ENCODE data around the gene ASB3.
A peak's percentile ranks its signal among the peaks of the same experiment; 100 is the strongest.
"Not testable (repeated sequence)": the region's sequence is repeated elsewhere in the genome, so short reads cannot be mapped to it uniquely, and the experiment has no call there.

Gene ASB3

GRCh38 chr2:53786705-53787613 lies at the start of gene ASB3, which contains the start of gene ERLEC1:
TSS of gene ASB3 (minus strand) at chr2:53786953. CDS start at chr2:53765572, 21,381 bp downstream.
TSS of gene ERLEC1 (plus strand) at chr2:53787044. CDS start at chr2:53787211, 167 bp downstream.
- H3K9ac ChIP-seq (ENCODE audit: low read depth in 1 of 2, low read length in 2 of 2), result peak within 1 kb of the TSS; percentile 83 to 95
- H3K36me3 ChIP-seq (ENCODE audit: control insufficient read depth in 2 of 2, insufficient read depth in 2 of 2, low read length in 2 of 2), result peaks cover 0 to 2% of the 10 kb centered on the region in 2 donors
- peaks cover 11 to 13% of the 10 kb centered on the region in 2 donors for H3K4me1 ChIP-seq (ENCODE audit: control insufficient read depth in 2 of 2, insufficient read depth in 2 of 2, low read length in 2 of 2)
- H3K4me3 ChIP-seq (ENCODE audit: low read length in 2 of 2), result peak within 1 kb of the TSS; percentile 89 to 100
- H3K9me3 ChIP-seq (ENCODE audit: control insufficient read depth in 2 of 2, low read length in 2 of 2), result no peaks in the 10 kb centered on the region
- no peaks in the 10 kb centered on the region for H3K27me3 ChIP-seq (ENCODE audit: control insufficient read depth in 2 of 2, insufficient read depth in 2 of 2, low read length in 2 of 2)
- H3K27ac ChIP-seq (ENCODE audit: low read depth in 2 of 2, low read length in 2 of 2), result peak within 1 kb of the TSS; percentile 77 to 84

GRCh38 chr2:53829980-53830290 lies 43.2 kb upstream of the ASB3 start:
- not testable (repeated sequence) for H3K9me3 ChIP-seq (ENCODE audit: control insufficient read depth in 2 of 2, low read length in 2 of 2); H3K27ac ChIP-seq (ENCODE audit: low read depth in 2 of 2, low read length in 2 of 2); H3K4me3 ChIP-seq (ENCODE audit: low read length in 2 of 2); H3K27me3 ChIP-seq (ENCODE audit: control insufficient read depth in 2 of 2, insufficient read depth in 2 of 2, low read length in 2 of 2); H3K9ac ChIP-seq (ENCODE audit: low read depth in 1 of 2, low read length in 2 of 2); H3K4me1 ChIP-seq (ENCODE audit: control insufficient read depth in 2 of 2, insufficient read depth in 2 of 2, low read length in 2 of 2); H3K36me3 ChIP-seq (ENCODE audit: control insufficient read depth in 2 of 2, insufficient read depth in 2 of 2, low read length in 2 of 2)

GRCh38 chr2:53829273-53829979 lies 42.7 kb upstream of the ASB3 start:
- Histone ChIP-seq H3K4me3 (ENCODE audit: low read length in 2 of 2) (no peak overlapping the region), H3K27me3 (ENCODE audit: control insufficient read depth in 2 of 2, insufficient read depth in 2 of 2, low read length in 2 of 2) (no peaks in the 10 kb centered on the region), H3K9ac (ENCODE audit: low read depth in 1 of 2, low read length in 2 of 2) (no peak overlapping the region), H3K27ac (ENCODE audit: low read depth in 2 of 2, low read length in 2 of 2) (no peak overlapping the region), H3K9me3 (ENCODE audit: control insufficient read depth in 2 of 2, low read length in 2 of 2) (no peaks in the 10 kb centered on the region), H3K36me3 (ENCODE audit: control insufficient read depth in 2 of 2, insufficient read depth in 2 of 2, low read length in 2 of 2) (no peaks in the 10 kb centered on the region), H3K4me1 (ENCODE audit: control insufficient read depth in 2 of 2, insufficient read depth in 2 of 2, low read length in 2 of 2) (no peaks in the 10 kb centered on the region)

GRCh38 chr2:53828331-53828730 lies 41.6 kb upstream of the ASB3 start:
- Histone ChIP-seq H3K9me3 (ENCODE audit: control insufficient read depth in 2 of 2, low read length in 2 of 2) (no peaks in the 10 kb centered on the region), H3K9ac (ENCODE audit: low read depth in 1 of 2, low read length in 2 of 2) (no peak overlapping the region), H3K27me3 (ENCODE audit: control insufficient read depth in 2 of 2, insufficient read depth in 2 of 2, low read length in 2 of 2) (no peaks in the 10 kb centered on the region), H3K4me1 (ENCODE audit: control insufficient read depth in 2 of 2, insufficient read depth in 2 of 2, low read length in 2 of 2) (no peaks in the 10 kb centered on the region), H3K4me3 (ENCODE audit: low read length in 2 of 2) (no peak overlapping the region), H3K36me3 (ENCODE audit: control insufficient read depth in 2 of 2, insufficient read depth in 2 of 2, low read length in 2 of 2) (no peaks in the 10 kb centered on the region), H3K27ac (ENCODE audit: low read depth in 2 of 2, low read length in 2 of 2) (no peak overlapping the region)

GRCh38 chr2:53827398-53828175 lies 40.8 kb upstream of the ASB3 start:
- H3K9ac ChIP-seq (ENCODE audit: low read depth in 1 of 2, low read length in 2 of 2), result no peak overlapping the region
- H3K4me3 ChIP-seq (ENCODE audit: low read length in 2 of 2), result no peak overlapping the region
- H3K27ac ChIP-seq (ENCODE audit: low read depth in 2 of 2, low read length in 2 of 2), result no peak overlapping the region
- H3K36me3 ChIP-seq (ENCODE audit: control insufficient read depth in 2 of 2, insufficient read depth in 2 of 2, low read length in 2 of 2), result no peaks in the 10 kb centered on the region
- H3K27me3 ChIP-seq (ENCODE audit: control insufficient read depth in 2 of 2, insufficient read depth in 2 of 2, low read length in 2 of 2), result no peaks in the 10 kb centered on the region
- H3K4me1 ChIP-seq (ENCODE audit: control insufficient read depth in 2 of 2, insufficient read depth in 2 of 2, low read length in 2 of 2), result no peaks in the 10 kb centered on the region
- no peaks in the 10 kb centered on the region for H3K9me3 ChIP-seq (ENCODE audit: control insufficient read depth in 2 of 2, low read length in 2 of 2)

GRCh38 chr2:53826587-53827397 lies 40.0 kb upstream of the ASB3 start:
- Histone ChIP-seq H3K4me1 (ENCODE audit: control insufficient read depth in 2 of 2, insufficient read depth in 2 of 2, low read length in 2 of 2) (no peaks in the 10 kb centered on the region), H3K4me3 (ENCODE audit: low read length in 2 of 2) (no peak overlapping the region), H3K27ac (ENCODE audit: low read depth in 2 of 2, low read length in 2 of 2) (no peak overlapping the region), H3K9ac (ENCODE audit: low read depth in 1 of 2, low read length in 2 of 2) (no peak overlapping the region), H3K36me3 (ENCODE audit: control insufficient read depth in 2 of 2, insufficient read depth in 2 of 2, low read length in 2 of 2) (no peaks in the 10 kb centered on the region), H3K27me3 (ENCODE audit: control insufficient read depth in 2 of 2, insufficient read depth in 2 of 2, low read length in 2 of 2) (no peaks in the 10 kb centered on the region), H3K9me3 (ENCODE audit: control insufficient read depth in 2 of 2, low read length in 2 of 2) (no peaks in the 10 kb centered on the region)

- no peak overlapping the region for H3K4me3 ChIP-seq (ENCODE audit: low read length in 2 of 2)
- no peak overlapping the region for H3K27ac ChIP-seq (ENCODE audit: low read depth in 2 of 2, low read length in 2 of 2)
- H3K9ac ChIP-seq (ENCODE audit: low read depth in 1 of 2, low read length in 2 of 2), result no peak overlapping the region
- H3K36me3 ChIP-seq (ENCODE audit: control insufficient read depth in 2 of 2, insufficient read depth in 2 of 2, low read length in 2 of 2), result no peaks in the 10 kb centered on the region
- no peaks in the 10 kb centered on the region for H3K9me3 ChIP-seq (ENCODE audit: control insufficient read depth in 2 of 2, low read length in 2 of 2)
- H3K4me1 ChIP-seq (ENCODE audit: control insufficient read depth in 2 of 2, insufficient read depth in 2 of 2, low read length in 2 of 2), result no peaks in the 10 kb centered on the region
- no peaks in the 10 kb centered on the region for H3K27me3 ChIP-seq (ENCODE audit: control insufficient read depth in 2 of 2, insufficient read depth in 2 of 2, low read length in 2 of 2)
These were observed 39.3 kb upstream of the ASB3 start for GRCh38 chr2:53826030-53826410.

GRCh38 chr2:53823639-53824038 lies 36.9 kb upstream of the ASB3 start:
- H3K4me1 ChIP-seq (ENCODE audit: control insufficient read depth in 2 of 2, insufficient read depth in 2 of 2, low read length in 2 of 2), result peaks cover 5 to 11% of the 10 kb centered on the region in 2 donors
- H3K27ac ChIP-seq (ENCODE audit: low read depth in 2 of 2, low read length in 2 of 2); H3K9me3 ChIP-seq (ENCODE audit: control insufficient read depth in 2 of 2, low read length in 2 of 2); H3K27me3 ChIP-seq (ENCODE audit: control insufficient read depth in 2 of 2, insufficient read depth in 2 of 2, low read length in 2 of 2); H3K4me3 ChIP-seq (ENCODE audit: low read length in 2 of 2); H3K9ac ChIP-seq (ENCODE audit: low read depth in 1 of 2, low read length in 2 of 2); H3K36me3 ChIP-seq (ENCODE audit: control insufficient read depth in 2 of 2, insufficient read depth in 2 of 2, low read length in 2 of 2): not testable (repeated sequence)

- H3K27ac ChIP-seq (ENCODE audit: low read depth in 2 of 2, low read length in 2 of 2), result no peak overlapping the region
- H3K36me3 ChIP-seq (ENCODE audit: control insufficient read depth in 2 of 2, insufficient read depth in 2 of 2, low read length in 2 of 2), result peaks cover 8 to 14% of the 10 kb centered on the region in 2 donors
- H3K9me3 ChIP-seq (ENCODE audit: control insufficient read depth in 2 of 2, low read length in 2 of 2), result no peaks in the 10 kb centered on the region
- no peaks in the 10 kb centered on the region for H3K27me3 ChIP-seq (ENCODE audit: control insufficient read depth in 2 of 2, insufficient read depth in 2 of 2, low read length in 2 of 2)
- peaks cover 5 to 11% of the 10 kb centered on the region in 2 donors for H3K4me1 ChIP-seq (ENCODE audit: control insufficient read depth in 2 of 2, insufficient read depth in 2 of 2, low read length in 2 of 2)
- no peak overlapping the region for H3K4me3 ChIP-seq (ENCODE audit: low read length in 2 of 2)
- H3K9ac ChIP-seq (ENCODE audit: low read depth in 1 of 2, low read length in 2 of 2), result no peak overlapping the region
These were observed 35.1 kb upstream of the ASB3 start for GRCh38 chr2:53821810-53822209.
